A673 (cell line): ENCODE measurements around the gene NPHS2. TPM values are rescaled to one million over a fixed set of nuclear protein-coding genes. Genes with fewer than 3 reads are reported as not detected.

Experiments
- BruUV-seq: library from RNA; stranded (reverse); fragments of 400-500 nt; replicated peaks from 2 replicates; lab custom pipeline; 2021; lab: Mats Ljungman, UMichigan
- CTCF ChIA-PET: fragments of 300-600 bp; sonication (Branson Sonifier 250); formaldehyde crosslinking; loops from one replicate; lab custom pipeline; 2022; ENCODE audit warnings: antibody characterized with exemption; lab: Charles Lee
- POLR2A ChIA-PET: fragments of 300-600 bp; sonication (Branson Sonifier 250); formaldehyde crosslinking; loops from one replicate; lab custom pipeline; 2022; ENCODE audit warnings: antibody characterized with exemption; ENCODE audit not compliant: low non-redundant PET; lab: Charles Lee
- DNase-seq: peaks from one replicate; pipeline ENCODE4 v3.0.0-alpha.2; 2015; ENCODE audit warnings: low spot score
- H3K27ac ChIP-seq: fragments of 200-600 bp; sonication (generic); 2 replicates; pipeline ENCODE4 v1.5.1; 2016; ENCODE audit warnings: mixed run types, low read depth, mild to moderate bottlenecking, mixed read lengths, antibody characterized with exemption, low read length; ENCODE audit not compliant: poor library complexity, severe bottlenecking
- H3K27me3 ChIP-seq: fragments of 200-600 bp; sonication (generic); replicated peaks from 2 replicates; pipeline ENCODE4 v1.6.1; 2017; ENCODE audit warnings: mixed run types, low read depth, mild to moderate bottlenecking, mixed read lengths, antibody characterized with exemption, low read length; ENCODE audit not compliant: insufficient read depth, poor library complexity
- H3K36me3 ChIP-seq: fragments of 200-600 bp; sonication (generic); 2 replicates; pipeline ENCODE4 v1.6.1; 2016; ENCODE audit warnings: mixed run types, mild to moderate bottlenecking, mixed read lengths, antibody characterized with exemption, low read length; ENCODE audit not compliant: insufficient read depth, poor library complexity, severe bottlenecking
- H3K4me1 ChIP-seq: fragments of 200-600 bp; sonication (generic); 2 replicates; pipeline ENCODE4 v1.6.1; 2017; ENCODE audit warnings: mixed run types, mild to moderate bottlenecking, mixed read lengths, antibody characterized with exemption, low read length; ENCODE audit not compliant: insufficient read depth, poor library complexity, severe bottlenecking
- H3K4me3 ChIP-seq: fragments of 200-600 bp; sonication (generic); 2 replicates; pipeline ENCODE4 v1.5.1; 2016; ENCODE audit warnings: low read depth, mixed run types, mild to moderate bottlenecking, mixed read lengths, low read length; ENCODE audit not compliant: poor library complexity, severe bottlenecking
- H3K9me3 ChIP-seq: fragments of 200-600 bp; sonication (generic); 2 replicates; pipeline ENCODE4 v1.6.1; 2016; ENCODE audit warnings: mixed run types, low read depth, mild to moderate bottlenecking, mixed read lengths, antibody characterized with exemption, low read length; ENCODE audit not compliant: poor library complexity, severe bottlenecking
- EZH2 ChIP-seq: fragments of 200-600 bp; sonication (generic); IDR thresholded peaks from 2 replicates; pipeline ENCODE4 v1.6.1; 2017; ENCODE audit warnings: borderline replicate concordance, low read depth, mild to moderate bottlenecking, mixed read lengths, antibody characterized with exemption, low read length; ENCODE audit not compliant: poor library complexity, severe bottlenecking
- intact Hi-C: fragments of 100-400 bp; cut with micrococcal nuclease; formaldehyde crosslinking; loops from one replicate; pipeline ENCODE4 v1.10.0; 2022; ENCODE audit not compliant: unreplicated experiment
- total RNA-seq: library from RNA; stranded (reverse); gene quantifications from 2 replicates; pipeline ENCODE4 v1.2.3, GENCODE V29; 2021
- TF ChIP-seq, protein P1 (sequence below): fragments of 300-800, 200-600 bp; sonication (generic); conservative IDR thresholded peaks from 2 replicates; pipeline ENCODE4 v1.5.1; 2017; ENCODE audit warnings: low read depth, mild to moderate bottlenecking, antibody characterized with exemption, low read length, moderate library complexity, mixed read lengths

NPHS2 gene
- total RNA-seq, 1 experiment from 2014 or later, result not detected

- peak overlapping the region; percentile 29 for H3K4me3 ChIP-seq
- H3K4me1 ChIP-seq, result no peaks in the 10 kb centered on the region
- no peak overlapping the region for H3K27ac ChIP-seq
- no TSS peak for BruUV-seq
- H3K9me3 ChIP-seq, result no peaks in the 10 kb centered on the region
- CTCF ChIA-PET, result no interaction called here
- peaks cover 65% of the 10 kb centered on the region for H3K27me3 ChIP-seq
- POLR2A ChIA-PET, result no interaction called here
- no peaks in the 10 kb centered on the region for H3K36me3 ChIP-seq
- DNase-seq, result no peak
- intact Hi-C loops, result loop anchor here (10.0 kb wide), 1 partner anchor 516 kb away; no protein-coding TSS in a partner anchor
- TF ChIP-seq, protein P1, sequence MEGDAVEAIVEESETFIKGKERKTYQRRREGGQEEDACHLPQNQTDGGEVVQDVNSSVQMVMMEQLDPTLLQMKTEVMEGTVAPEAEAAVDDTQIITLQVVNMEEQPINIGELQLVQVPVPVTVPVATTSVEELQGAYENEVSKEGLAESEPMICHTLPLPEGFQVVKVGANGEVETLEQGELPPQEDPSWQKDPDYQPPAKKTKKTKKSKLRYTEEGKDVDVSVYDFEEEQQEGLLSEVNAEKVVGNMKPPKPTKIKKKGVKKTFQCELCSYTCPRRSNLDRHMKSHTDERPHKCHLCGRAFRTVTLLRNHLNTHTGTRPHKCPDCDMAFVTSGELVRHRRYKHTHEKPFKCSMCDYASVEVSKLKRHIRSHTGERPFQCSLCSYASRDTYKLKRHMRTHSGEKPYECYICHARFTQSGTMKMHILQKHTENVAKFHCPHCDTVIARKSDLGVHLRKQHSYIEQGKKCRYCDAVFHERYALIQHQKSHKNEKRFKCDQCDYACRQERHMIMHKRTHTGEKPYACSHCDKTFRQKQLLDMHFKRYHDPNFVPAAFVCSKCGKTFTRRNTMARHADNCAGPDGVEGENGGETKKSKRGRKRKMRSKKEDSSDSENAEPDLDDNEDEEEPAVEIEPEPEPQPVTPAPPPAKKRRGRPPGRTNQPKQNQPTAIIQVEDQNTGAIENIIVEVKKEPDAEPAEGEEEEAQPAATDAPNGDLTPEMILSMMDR, result no peak
- no peak for TF ChIP-seq EZH2
These were observed 15.5 kb upstream of the NPHS2 start for GRCh38 chr1:179591253-179591591.

- intact Hi-C loops, result loop anchor here (10.0 kb wide), 1 partner anchor 516 kb away; no protein-coding TSS in a partner anchor
- DNase-seq, result no peak
- no TSS peak for BruUV-seq
- Histone ChIP-seq H3K27ac (no peak overlapping the region), H3K9me3 (no peaks in the 10 kb centered on the region), H3K36me3 (no peaks in the 10 kb centered on the region), H3K27me3 (peaks cover 65% of the 10 kb centered on the region), H3K4me3 (no peak overlapping the region), H3K4me1 (no peaks in the 10 kb centered on the region)
- TF ChIP-seq, protein P1, result no peak
- TF ChIP-seq EZH2, result no peak
- CTCF ChIA-PET, result no interaction called here
- POLR2A ChIA-PET, result no interaction called here
These were observed 14.9 kb upstream of the NPHS2 start for GRCh38 chr1:179590671-179591070.

- peak; percentile 17 for DNase-seq
- intact Hi-C loops, result loop anchor here (10.0 kb wide), 1 partner anchor 225 kb away; no protein-coding TSS in a partner anchor
- H3K4me1 ChIP-seq, result no peaks in the 10 kb centered on the region
- ChIA-PET CTCF (no interaction called here), POLR2A (no interaction called here)
- TF ChIP-seq, protein P1, result no peak
- no peak for TF ChIP-seq EZH2
- H3K36me3 ChIP-seq, result no peaks in the 10 kb centered on the region
- no TSS peak for BruUV-seq
- no peak overlapping the region for H3K27ac ChIP-seq
- H3K27me3 ChIP-seq, result peaks cover 65% of the 10 kb centered on the region
- H3K9me3 ChIP-seq, result no peaks in the 10 kb centered on the region
- H3K4me3 ChIP-seq, result no peak overlapping the region
These were observed 13.8 kb upstream of the NPHS2 start for GRCh38 chr1:179589509-179589908.
